DND-41 (cell line): Measurements from ENCODE around the gene SYCP2.

Experiments
- EZH2 ChIP-seq: IDR thresholded peaks from 3 replicates; pipeline ENCODE4 v1.6.1; 2012; ENCODE audit warnings: borderline replicate concordance, low read depth, mild to moderate bottlenecking, moderate library complexity, low read length, inconsistent platforms; ENCODE audit not compliant: severe bottlenecking
- TF ChIP-seq, protein P1 (sequence below): IDR thresholded peaks from 2 replicates; pipeline ENCODE4 v1.5.1; 2012; ENCODE audit warnings: borderline replicate concordance, low read length, moderate library complexity, mild to moderate bottlenecking; ENCODE audit not compliant: poor library complexity, severe bottlenecking; ENCODE audit errors: extremely low read depth

DNA sequence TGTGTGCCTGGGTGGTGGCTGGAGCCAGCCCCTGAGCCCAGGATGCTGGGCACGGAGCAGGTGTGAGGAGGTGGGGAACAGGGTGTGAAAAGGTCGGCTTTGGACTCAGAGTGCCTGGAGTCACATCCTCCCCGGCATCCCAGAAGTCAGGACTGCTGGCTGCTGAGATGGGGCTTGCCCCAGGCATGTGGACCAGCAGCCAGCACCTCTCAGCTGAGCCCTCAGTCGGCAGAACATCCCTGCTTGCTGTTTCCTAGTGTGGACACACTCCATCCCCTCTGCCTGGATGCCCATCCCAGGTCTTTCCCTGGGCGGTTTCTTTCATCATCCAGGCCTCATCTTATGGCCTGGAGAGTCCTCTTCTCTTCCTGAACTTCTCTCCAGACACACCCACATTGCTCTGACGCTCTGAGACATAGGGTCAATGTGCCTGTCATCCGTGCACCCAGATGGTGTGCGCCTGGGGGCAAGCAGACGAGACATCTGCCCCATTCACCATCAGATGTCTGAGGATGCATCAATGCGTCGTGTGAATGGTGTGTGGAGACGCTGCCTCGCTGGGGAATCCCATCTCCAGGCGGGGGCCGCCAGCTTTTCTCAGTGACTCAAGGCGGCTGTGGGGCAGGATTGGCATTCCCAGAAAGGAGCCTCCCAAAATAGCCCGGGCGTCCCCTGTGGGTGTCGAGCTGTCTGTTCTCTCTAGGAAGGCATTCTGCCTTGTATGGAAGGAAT, 104.2 kb downstream of the SYCP2 start:
- TF ChIP-seq, protein P1, sequence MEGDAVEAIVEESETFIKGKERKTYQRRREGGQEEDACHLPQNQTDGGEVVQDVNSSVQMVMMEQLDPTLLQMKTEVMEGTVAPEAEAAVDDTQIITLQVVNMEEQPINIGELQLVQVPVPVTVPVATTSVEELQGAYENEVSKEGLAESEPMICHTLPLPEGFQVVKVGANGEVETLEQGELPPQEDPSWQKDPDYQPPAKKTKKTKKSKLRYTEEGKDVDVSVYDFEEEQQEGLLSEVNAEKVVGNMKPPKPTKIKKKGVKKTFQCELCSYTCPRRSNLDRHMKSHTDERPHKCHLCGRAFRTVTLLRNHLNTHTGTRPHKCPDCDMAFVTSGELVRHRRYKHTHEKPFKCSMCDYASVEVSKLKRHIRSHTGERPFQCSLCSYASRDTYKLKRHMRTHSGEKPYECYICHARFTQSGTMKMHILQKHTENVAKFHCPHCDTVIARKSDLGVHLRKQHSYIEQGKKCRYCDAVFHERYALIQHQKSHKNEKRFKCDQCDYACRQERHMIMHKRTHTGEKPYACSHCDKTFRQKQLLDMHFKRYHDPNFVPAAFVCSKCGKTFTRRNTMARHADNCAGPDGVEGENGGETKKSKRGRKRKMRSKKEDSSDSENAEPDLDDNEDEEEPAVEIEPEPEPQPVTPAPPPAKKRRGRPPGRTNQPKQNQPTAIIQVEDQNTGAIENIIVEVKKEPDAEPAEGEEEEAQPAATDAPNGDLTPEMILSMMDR = no peak
- TF ChIP-seq EZH2 = no peak
